AG09319 (cell line): Measurements from ENCODE around the gene MUC5AC.
"Not testable (repeated sequence)": the region's sequence is repeated elsewhere in the genome, so short reads cannot be mapped to it uniquely, and the experiment has no call there.

Source experiments
- DNase-seq: peaks from one replicate; pipeline ENCODE4 v3.0.0-alpha.2; 2010; ENCODE audit warnings: low read depth; ENCODE audit errors: extremely low read depth
- CTCF ChIP-seq: IDR thresholded peaks from 2 replicates; pipeline ENCODE4 v1.5.1; 2011; ENCODE audit warnings: low read depth, mild to moderate bottlenecking, inconsistent platforms, low read length, moderate library complexity

The MUC5AC gene

GRCh38 chr11:1168721-1169161 lies 11.0 kb downstream of the MUC5AC start:
- TF ChIP-seq CTCF: no peak
- DNase-seq: no peak

GRCh38 chr11:1171223-1171984 lies 13.7 kb downstream of the MUC5AC start:
- no peak for DNase-seq
- no peak for TF ChIP-seq CTCF

GRCh38 chr11:1171985-1172728 lies 14.4 kb downstream of the MUC5AC start:
- no peak for TF ChIP-seq CTCF
- DNase-seq: no peak

GRCh38 chr11:1172729-1173117 lies 15.0 kb downstream of the MUC5AC start:
- DNase-seq: no peak
- no peak for TF ChIP-seq CTCF

GRCh38 chr11:1173396-1173795 lies 15.6 kb downstream of the MUC5AC start:
- not testable (repeated sequence) for DNase-seq

GRCh38 chr11:1174441-1175370 lies 17.0 kb downstream of the MUC5AC start:
- TF ChIP-seq CTCF: no peak
- no peak for DNase-seq

- no peak for DNase-seq
Observed at GRCh38 chr11:1175461-1176223, 17.9 kb downstream of the MUC5AC start.

More at GRCh38 chr11:1175461-1176223, 17.9 kb downstream of the MUC5AC start:
- TF ChIP-seq CTCF: no peak
